PFSK-1 (cell line): Measurements from ENCODE around the gene ADAMTS20.

Experiments
- FOXP2 ChIP-seq: optimal IDR thresholded peaks from 2 replicates; pipeline ENCODE3; 2011; ENCODE audit warnings: borderline replicate concordance, control low read depth, inconsistent platforms; ENCODE audit not compliant: insufficient read depth; ENCODE audit errors: extremely low read length, extremely low read depth
- POLR2AphosphoS5 ChIP-seq: IDR thresholded peaks from 2 replicates; pipeline ENCODE4 v1.6.1; 2012; ENCODE audit warnings: low read depth, mild to moderate bottlenecking, control low read depth, low read length, moderate library complexity
- REST ChIP-seq, 2 experiments: IDR thresholded peaks; 2 replicates each; pipeline versions ENCODE4 v1.6.1 to v1.8.0; 2011 to 2012; ENCODE audit warnings: low read depth in 2 of 2, low read length in 2 of 2, control low read depth in 1 of 2, inconsistent platforms in 1 of 2, mild to moderate bottlenecking in 1 of 2, moderate library complexity in 1 of 2; ENCODE audit not compliant: insufficient read depth in 1 of 2
- SIN3A ChIP-seq: IDR thresholded peaks from 2 replicates; pipeline ENCODE4 v1.6.1; 2012; ENCODE audit warnings: mild to moderate bottlenecking, low read length, moderate library complexity, borderline replicate concordance; ENCODE audit not compliant: insufficient read depth
- TAF1 ChIP-seq: IDR thresholded peaks from 2 replicates; pipeline ENCODE4 v1.6.1; 2012; ENCODE audit warnings: low read length, control low read depth, borderline replicate concordance; ENCODE audit not compliant: insufficient read depth

ADAMTS20 gene

GRCh38 chr12:43336962-43337555 is 214.9 kb downstream of the ADAMTS20 start:
- no peak for TF ChIP-seq POLR2AphosphoS5
- TF ChIP-seq TAF1: no peak
- TF ChIP-seq FOXP2: no peak
- TF ChIP-seq REST (IDR thresholded peaks at IDR 0.05; ENCODE audit: insufficient read depth in 1 of 2, low read depth in 2 of 2, low read length in 2 of 2): no peak

DNA sequence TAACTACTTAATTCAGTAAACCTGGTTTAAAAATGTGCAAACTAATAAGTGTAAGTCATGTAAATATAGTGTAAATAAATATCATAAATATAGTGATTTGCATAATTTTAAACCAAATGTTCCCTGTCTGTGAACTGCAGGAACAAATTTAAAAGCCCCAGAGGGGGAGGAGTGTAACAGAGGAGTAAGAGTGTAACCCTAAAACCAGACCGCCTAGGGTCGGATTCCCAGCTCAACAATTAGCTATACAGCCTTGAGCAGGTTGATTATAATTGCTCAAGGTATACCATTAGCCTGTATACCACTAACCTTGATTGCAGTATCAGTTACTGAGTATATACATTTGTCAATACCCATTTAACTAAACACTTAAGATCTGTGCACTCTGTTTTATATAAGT is 218.4 kb downstream of the ADAMTS20 start:
- TF ChIP-seq POLR2AphosphoS5 (no peak), SIN3A (no peak), FOXP2 (no peak), TAF1 (no peak), REST (IDR thresholded peaks at IDR 0.05; ENCODE audit: insufficient read depth in 1 of 2, low read depth in 2 of 2, low read length in 2 of 2) (no peak)

GRCh38 chr12:43332977-43333640 is 218.9 kb downstream of the ADAMTS20 start:
- TF ChIP-seq FOXP2: no peak
- no peak for TF ChIP-seq TAF1

GRCh38 chr12:43331935-43332334 is 220.1 kb downstream of the ADAMTS20 start:
- TF ChIP-seq TAF1 (no peak), POLR2AphosphoS5 (no peak), FOXP2 (no peak), SIN3A (no peak), REST (IDR thresholded peaks at IDR 0.05; ENCODE audit: insufficient read depth in 1 of 2, low read depth in 2 of 2, low read length in 2 of 2) (no peak)

- TF ChIP-seq SIN3A (no peak), POLR2AphosphoS5 (no peak), TAF1 (no peak), REST (IDR thresholded peaks at IDR 0.05; ENCODE audit: insufficient read depth in 1 of 2, low read depth in 2 of 2, low read length in 2 of 2) (no peak), FOXP2 (no peak)
These were observed 222.6 kb downstream of the ADAMTS20 start for GRCh38 chr12:43329375-43329774.
